Fibroblast of skin of right quadriceps (primary cell): ENCODE data around the gene KRTAP10-3.
"Not testable (repeated sequence)": the region's sequence is repeated elsewhere in the genome, so short reads cannot be mapped to it uniquely, and the experiment has no call there.

ENCODE experiments used
- DNase-seq: peaks from one replicate; pipeline ENCODE4 v3.0.0-alpha.2; 2013

The KRTAP10-3 gene

DNA sequence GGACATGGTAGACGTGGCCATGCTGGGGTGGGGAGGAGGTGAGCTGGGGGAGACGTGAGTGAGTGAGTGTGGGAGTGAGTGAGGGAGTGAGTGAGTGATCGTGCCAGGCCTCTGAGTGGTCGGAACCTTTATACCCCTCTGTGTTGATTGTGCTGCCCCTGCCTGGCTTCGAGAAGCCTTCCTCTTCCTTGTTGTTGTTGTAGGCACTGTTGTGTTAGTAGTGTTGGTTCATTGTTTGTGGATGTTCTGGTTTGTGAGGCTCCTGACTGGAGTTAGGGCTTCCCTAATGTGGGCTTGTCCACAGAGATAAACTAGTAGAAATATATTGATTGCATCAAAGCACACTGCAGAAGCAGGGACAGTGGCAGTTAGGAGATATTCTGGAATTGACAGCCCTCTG lies at the start of gene KRTAP10-3:
KRTAP10-3 (minus strand) TSS at position 101 of the 400 bp plus-strand sequence; CDS start at position 21, 80 bp downstream.
- no peak for DNase-seq

DNA sequence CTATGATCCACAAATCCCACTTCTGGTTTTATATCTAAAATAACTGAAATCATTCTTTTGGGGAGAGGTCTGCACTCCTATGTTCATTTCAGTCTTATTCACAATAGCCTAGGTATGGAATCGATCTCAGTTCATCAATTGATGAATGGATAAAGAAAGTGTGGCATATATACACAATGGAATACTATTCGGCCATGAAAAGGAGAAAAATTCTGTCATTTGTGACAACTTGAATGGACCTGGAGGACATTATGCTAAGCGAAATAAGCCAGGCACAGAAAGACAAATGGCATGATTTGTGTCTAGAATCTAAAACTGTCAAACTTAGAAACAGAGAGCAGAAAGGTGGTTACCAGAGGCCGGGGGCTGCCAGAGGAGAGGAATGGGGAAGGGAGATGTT lies 47.9 kb upstream of the KRTAP10-3 start:
- DNase-seq = no peak

GRCh38 chr21:44603911-44604310 lies 45.3 kb upstream of the KRTAP10-3 start:
- DNase-seq = no peak

DNA sequence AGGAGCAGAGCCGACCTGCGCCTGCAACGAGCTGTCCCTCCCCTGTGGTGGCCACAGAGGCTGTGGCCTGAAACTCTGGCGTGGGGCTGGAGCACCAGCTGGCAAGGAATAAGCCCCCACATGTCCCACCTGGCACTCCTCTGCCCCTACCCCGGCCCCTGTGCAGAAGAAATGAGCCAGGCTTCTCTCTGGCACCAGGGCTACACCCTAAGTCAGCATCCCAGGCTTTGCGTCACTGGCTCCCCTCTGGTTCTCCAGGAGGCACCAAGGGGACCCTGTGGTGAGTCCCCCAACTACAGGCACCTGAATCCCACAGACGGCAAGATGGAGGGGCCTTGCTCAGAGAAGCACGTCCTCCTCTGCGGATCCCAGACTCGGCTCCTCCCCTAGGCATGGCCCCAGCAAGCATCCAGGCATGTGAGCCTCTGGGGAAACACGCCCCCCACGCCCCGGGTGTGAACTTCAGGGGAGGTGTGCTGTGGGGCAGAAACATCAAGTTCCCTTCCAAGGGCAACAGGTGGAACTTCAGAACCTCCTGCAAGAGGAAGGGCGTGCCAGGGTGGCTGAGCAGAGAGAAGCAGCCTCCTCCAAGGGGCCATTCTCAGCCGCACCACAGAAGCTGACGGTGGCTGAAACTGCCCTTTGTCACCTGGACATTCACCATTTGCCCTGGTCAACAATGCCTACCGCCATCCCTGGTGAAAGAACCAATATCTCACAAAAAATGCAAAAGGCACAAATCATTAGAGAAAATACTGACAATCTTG lies 44.7 kb upstream of the KRTAP10-3 start:
- no peak for DNase-seq

GRCh38 chr21:44602463-44602850 lies 43.9 kb upstream of the KRTAP10-3 start:
- DNase-seq = no peak

DNA sequence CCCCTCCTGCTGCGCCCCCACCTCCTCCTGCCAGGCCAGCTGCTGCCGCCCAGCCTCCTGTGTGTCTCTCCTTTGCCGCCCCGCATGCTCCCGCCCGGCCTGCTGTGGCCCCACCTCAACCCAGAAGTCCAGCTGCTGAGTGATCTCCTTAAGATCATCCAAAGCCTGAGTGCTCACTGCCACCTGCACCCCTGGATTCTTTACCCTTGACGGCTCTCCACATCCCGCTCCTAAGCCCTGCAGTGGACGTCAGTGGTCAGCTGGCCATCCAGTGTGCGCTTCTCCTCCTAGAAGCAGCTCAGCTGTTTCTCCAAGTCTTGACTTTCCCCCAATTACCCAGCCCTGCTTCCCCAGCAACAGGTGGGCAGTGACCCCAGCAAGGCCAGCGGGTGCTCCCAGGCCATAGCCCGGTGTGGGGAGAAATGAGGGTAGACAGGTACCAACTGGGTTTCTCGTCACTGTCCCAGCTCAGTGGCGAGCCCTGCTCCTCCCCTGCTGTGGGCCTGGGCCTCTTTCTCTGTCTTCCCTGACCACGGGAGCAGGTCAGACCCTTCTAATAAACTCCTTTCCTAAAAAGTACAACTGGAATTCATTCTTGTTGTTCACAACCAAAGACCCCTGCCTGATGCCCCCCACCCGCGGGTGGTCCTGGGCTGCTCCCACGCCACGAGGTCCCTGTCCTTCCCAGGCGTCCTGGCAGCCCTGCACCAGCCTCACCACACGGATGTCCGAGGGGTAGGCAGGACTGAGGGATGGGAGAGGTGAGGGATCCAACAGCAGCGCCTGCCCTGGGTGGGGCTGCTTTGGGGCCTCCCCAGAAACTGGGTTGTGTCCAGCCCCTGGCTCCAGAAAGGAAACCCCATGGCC lies 43.2 kb upstream of the KRTAP10-3 start:
- no peak for DNase-seq

GRCh38 chr21:44601091-44601490 lies 42.5 kb upstream of the KRTAP10-3 start:
- DNase-seq = not testable (repeated sequence)

DNA sequence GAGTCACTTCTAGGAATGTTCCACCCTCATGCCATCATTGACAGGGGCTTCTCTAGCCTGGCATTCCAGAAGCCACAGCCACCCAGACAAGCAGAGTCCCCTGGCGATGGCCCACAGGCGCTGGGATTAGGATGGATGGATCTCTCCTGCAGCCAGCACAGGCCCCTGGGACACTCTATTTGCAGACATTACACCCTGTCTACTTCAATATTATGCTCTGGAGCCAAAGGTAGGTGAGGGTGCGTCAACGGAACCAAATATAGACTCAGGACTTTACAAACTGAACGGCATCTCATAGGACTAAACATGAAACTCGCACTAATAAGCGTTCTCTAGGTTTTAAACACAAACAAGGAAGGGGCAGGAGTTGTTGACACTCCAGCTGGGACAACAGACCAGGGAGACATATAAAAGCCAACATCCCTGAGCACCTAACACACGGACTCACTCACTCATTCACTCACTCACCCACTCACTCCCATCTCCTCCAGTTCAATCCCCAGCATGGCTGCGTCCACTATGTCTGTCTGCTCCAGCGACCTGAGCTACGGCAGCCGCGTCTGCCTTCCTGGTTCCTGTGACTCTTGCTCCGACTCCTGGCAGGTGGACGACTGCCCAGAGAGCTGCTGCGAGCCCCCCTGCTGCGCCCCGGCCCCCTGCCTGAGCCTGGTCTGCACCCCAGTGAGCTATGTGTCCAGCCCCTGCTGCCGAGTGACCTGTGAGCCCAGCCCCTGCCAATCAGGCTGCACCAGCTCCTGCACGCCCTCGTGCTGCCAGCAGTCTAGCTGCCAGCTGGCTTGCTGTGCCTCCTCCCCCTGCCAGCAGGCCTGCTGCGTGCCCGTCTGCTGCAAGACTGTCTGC lies 41.8 kb upstream of the KRTAP10-3 start, which contains the start of gene KRTAP10-7:
KRTAP10-7 (plus strand) TSS at position 480 of the 861 bp plus-strand sequence; CDS start at position 505, 25 bp downstream.
- DNase-seq = not testable (repeated sequence)

- DNase-seq = no peak
Observed at GRCh38 chr21:44599264-44600029, 40.9 kb upstream of the KRTAP10-3 start.

- no peak for DNase-seq
Observed at GRCh38 chr21:44598061-44598460, 39.5 kb upstream of the KRTAP10-3 start.

- no peak for DNase-seq
Observed at GRCh38 chr21:44596068-44596725, 37.6 kb upstream of the KRTAP10-3 start.

DNA sequence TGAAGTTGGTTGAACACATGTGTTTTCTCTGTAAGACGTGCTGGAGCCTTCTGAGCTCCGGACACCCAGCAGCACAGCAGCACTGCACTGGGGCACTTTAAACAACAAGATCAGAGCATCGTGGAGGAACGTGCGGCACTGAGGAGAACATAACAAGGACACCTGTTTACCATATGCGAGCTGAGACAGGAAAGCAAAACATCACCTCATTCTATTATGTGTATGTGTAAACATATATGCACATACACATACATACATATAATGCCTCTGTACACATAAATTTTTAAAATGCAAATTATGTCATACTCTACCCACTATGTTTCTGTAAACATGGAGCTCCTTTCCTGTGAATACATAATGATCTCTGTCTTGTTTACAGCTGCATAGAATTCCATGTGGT lies 36.9 kb upstream of the KRTAP10-3 start:
- no peak for DNase-seq

- no peak for DNase-seq
Observed at GRCh38 chr21:44594406-44594916, 35.9 kb upstream of the KRTAP10-3 start.

DNA sequence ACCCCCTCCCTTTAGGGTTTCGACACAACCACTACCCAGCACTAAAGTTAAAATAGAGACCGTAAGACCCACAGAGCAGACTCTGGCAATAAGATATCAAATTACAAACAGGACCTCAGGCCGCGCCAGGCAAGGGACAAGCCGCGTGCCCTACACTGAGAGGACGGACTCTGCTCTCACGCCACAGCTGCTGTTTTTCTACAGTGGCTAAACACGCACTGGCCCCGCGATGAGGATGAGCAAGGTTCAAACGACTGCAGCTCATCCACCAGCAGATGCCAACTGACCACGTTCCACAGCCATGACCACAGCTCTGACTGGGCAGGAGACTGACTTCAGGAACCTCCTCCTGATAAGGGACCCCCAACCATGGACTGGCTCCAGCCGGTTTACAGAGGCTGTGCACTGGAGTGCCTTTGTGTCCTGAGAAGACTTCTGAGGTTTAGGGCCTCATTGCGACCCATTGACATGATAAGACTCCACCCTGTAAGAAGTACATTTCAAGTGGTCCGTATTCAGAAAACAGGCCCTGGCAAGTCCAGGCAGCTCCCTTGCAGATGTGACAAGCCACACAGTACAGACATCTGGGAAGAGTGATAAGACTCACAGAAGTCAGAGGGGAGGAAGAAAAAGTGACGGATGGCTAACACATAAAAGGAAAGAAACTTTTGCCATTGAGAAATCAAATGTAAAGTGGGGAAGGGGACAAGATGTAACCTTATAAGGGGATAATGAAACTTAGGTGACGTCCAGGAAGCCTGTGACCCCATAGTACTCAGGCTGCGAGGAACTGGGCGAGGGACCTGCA lies 35.2 kb upstream of the KRTAP10-3 start:
- no peak for DNase-seq

DNA sequence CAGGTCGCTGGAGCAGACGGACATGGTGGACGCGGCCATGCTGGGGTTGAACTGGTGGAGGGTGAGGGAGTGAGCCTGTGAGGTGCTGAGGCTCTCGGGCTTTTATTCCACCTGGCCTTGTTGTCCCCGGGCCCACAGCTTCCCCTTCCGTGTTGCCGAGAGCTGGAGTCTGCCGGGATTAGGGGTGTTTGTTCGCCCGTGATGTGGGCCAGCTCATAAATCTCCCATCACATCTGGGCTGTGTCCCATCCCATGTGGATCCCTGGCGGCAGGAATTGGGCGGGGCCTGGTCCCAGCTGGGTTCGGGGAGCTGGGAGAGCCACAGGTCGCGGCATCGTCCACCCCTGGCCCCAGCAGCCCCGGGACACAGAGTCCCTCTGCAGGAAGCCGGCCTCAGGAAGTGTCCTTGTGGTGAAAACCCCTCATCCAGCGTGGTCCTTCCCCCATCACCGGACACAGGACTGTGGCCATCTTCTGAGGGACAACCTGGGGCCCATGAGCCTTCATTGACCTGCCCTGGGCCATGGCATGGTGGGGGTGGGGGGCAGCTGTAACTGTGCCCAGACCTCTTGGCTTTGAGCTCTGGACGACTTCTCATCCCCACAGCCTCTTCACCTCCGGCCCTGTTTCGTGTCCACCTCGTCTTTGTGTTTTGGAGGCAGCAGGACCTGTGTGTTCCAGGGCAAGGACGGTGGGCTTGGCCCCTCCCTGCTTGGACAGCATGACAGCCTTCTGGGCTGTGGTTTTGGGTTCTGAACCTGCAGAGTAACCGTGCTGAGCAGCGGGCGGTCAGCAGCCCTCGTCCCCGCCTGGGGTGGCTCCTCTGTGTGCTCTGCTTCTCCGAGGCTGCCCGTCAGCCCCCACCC lies 34.1 kb upstream of the KRTAP10-3 start, which contains the start of gene KRTAP10-6:
KRTAP10-6 (minus strand) TSS at position 60 of the 866 bp plus-strand sequence; CDS start at position 39, 21 bp downstream.
- no peak for DNase-seq

DNA sequence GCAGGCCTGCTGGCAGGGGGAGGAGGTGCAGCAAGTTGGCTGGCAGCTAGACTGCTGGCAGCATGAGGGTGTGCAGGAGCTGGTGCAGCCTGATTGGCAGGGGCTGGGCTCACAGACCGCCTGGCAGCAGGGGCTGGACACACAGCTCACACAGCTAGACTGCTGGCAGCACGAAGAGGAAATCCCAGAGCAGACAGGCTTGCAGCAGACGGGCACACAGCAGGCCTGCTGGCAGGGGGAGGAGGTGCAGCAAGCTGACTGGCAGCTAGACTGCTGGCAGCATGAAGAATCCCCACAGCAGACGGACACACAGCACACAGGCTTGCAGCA lies 33.2 kb upstream of the KRTAP10-3 start:
- not testable (repeated sequence) for DNase-seq

GRCh38 chr21:44590897-44591800 lies 32.6 kb upstream of the KRTAP10-3 start:
- DNase-seq = not testable (repeated sequence)

DNA sequence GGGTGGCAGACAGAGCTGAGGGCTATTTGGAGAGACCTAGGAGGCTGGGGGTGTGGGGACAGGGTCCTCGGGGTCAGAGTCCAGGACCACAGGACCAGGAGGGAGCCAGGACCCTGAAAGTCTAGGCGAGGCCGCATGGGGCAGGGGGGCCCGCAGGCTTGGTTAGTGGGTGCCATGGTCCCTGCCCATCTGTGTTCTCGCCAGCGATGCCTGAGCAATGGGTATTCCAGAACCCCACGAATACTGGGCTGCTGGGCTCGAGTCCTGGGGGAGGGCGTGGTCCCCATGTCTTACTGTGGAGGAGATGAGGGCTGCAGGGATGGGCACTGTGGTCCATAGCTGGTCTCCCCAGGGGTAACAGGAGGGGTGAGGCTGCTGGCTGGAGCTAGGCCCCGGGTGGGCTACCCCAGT lies 31.7 kb upstream of the KRTAP10-3 start:
- DNase-seq = no peak
